Type B pancreatic cell (in vitro differentiated cells): Measurements from ENCODE around the gene KRTAP20-3. TPM values are rescaled to one million over a fixed set of nuclear protein-coding genes. Genes with fewer than 3 reads are reported as not detected.

Experiments used
- DNase-seq: peaks from one replicate; pipeline ENCODE4 v3.0.0; 2021; ENCODE audit warnings: mixed read lengths; ENCODE audit not compliant: unreplicated experiment; ENCODE audit errors: extremely low spot score
- H3K27ac Mint-ChIP-seq: 2 replicates; pipeline ENCODE4 v1.8.0; 2021; ENCODE audit warnings: mild to moderate bottlenecking, mixed read lengths
- H3K27me3 Mint-ChIP-seq: 2 replicates; pipeline ENCODE4 v1.8.0; 2021; ENCODE audit warnings: mixed read lengths
- H3K36me3 Mint-ChIP-seq: 2 replicates; pipeline ENCODE4 v1.8.0; 2021; ENCODE audit warnings: mixed read lengths
- H3K4me1 Mint-ChIP-seq: one replicate; pipeline ENCODE4 v1.8.0; 2021; ENCODE audit warnings: mixed read lengths; ENCODE audit not compliant: unreplicated experiment
- H3K4me3 Mint-ChIP-seq: 2 replicates; pipeline ENCODE4 v1.8.0; 2021; ENCODE audit warnings: mild to moderate bottlenecking, mixed read lengths
- H3K9me3 Mint-ChIP-seq: 2 replicates; pipeline ENCODE4 v1.8.0; 2021; ENCODE audit warnings: mixed read lengths
- long read RNA-seq: library from polyadenylated mRNA; unstranded; transcript quantifications from one replicate; pipeline ENCODE4 v2.0.0, GENCODE V29; 2020
- total RNA-seq: library from RNA; stranded (reverse); gene quantifications from 2 replicates; pipeline ENCODE4 v1.2.1, GENCODE V29; 2021; ENCODE audit warnings: low replicate concordance
- TF ChIP-seq, protein P1 (sequence below): fragments of 200-600 bp; sonication (generic); conservative IDR thresholded peaks from 2 replicates; pipeline ENCODE4 v1.5.0; 2021; ENCODE audit warnings: antibody characterized with exemption, mild to moderate bottlenecking

Gene KRTAP20-3
- not detected in 2 replicates for total RNA-seq
- long read RNA-seq = 0 reads

DNA sequence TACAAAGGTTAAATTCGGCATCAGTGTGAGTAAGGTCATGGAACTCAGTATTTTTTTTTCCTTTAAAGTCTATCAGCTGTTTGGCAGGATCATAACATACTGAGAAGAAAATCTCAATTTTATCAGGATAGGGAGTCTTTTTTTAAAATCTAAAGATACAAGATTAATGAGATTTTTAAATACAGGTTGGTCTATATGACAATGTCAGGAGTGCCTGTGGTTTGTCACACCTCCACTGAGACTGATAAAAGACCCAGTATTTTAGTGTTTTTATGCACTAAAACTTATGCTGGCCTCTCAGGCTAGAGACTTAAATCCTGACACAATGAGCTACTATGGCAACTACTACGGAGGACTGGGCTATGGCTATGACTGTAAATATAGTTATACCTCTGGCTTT, at the start of gene KRTAP20-3:
KRTAP20-3 (plus strand) TSS at position 301 of the 400 bp plus-strand sequence.
- Mint-ChIP-seq H3K36me3 (no peaks in the 10 kb centered on the region), H3K4me1 (no peaks in the 10 kb centered on the region), H3K9me3 (no peaks in the 10 kb centered on the region), H3K27me3 (no peaks in the 10 kb centered on the region), H3K4me3 (no peak within 1 kb of the TSS), H3K27ac (no peak within 1 kb of the TSS)
- TF ChIP-seq, protein P1, sequence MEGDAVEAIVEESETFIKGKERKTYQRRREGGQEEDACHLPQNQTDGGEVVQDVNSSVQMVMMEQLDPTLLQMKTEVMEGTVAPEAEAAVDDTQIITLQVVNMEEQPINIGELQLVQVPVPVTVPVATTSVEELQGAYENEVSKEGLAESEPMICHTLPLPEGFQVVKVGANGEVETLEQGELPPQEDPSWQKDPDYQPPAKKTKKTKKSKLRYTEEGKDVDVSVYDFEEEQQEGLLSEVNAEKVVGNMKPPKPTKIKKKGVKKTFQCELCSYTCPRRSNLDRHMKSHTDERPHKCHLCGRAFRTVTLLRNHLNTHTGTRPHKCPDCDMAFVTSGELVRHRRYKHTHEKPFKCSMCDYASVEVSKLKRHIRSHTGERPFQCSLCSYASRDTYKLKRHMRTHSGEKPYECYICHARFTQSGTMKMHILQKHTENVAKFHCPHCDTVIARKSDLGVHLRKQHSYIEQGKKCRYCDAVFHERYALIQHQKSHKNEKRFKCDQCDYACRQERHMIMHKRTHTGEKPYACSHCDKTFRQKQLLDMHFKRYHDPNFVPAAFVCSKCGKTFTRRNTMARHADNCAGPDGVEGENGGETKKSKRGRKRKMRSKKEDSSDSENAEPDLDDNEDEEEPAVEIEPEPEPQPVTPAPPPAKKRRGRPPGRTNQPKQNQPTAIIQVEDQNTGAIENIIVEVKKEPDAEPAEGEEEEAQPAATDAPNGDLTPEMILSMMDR = no peak
- no peak for DNase-seq

DNA sequence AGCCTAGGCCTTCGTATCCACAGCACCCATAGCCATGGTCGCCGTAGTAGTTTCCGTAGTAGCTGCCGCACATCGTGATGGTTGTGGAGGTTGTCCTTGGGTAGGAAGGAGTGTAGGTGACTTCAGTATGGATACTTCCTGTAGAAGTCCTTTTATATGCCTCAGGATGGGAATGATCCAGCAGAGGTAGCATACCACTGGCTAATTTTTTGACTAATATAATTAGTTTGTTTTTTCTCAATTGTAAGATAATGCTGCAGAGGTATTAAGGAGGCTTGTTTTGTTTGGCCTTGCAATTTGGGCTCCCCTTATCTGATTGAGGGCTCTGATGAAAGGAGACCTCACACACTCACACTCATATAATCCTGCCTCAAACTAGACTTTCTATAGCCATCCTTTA, 43.9 kb upstream of the KRTAP20-3 start, which contains the start of gene KRTAP6-2:
KRTAP6-2 (minus strand) TSS at position 101 of the 400 bp plus-strand sequence; CDS start at position 73, 28 bp downstream.
- Mint-ChIP-seq H3K4me3 (no peak within 1 kb of the TSS), H3K36me3 (no peaks in the 10 kb centered on the region), H3K27me3 (no peaks in the 10 kb centered on the region), H3K27ac (no peak within 1 kb of the TSS), H3K4me1 (no peaks in the 10 kb centered on the region), H3K9me3 (peaks cover 5% of the 10 kb centered on the region)
- TF ChIP-seq, protein P1 = no peak
- DNase-seq = no peak

DNA sequence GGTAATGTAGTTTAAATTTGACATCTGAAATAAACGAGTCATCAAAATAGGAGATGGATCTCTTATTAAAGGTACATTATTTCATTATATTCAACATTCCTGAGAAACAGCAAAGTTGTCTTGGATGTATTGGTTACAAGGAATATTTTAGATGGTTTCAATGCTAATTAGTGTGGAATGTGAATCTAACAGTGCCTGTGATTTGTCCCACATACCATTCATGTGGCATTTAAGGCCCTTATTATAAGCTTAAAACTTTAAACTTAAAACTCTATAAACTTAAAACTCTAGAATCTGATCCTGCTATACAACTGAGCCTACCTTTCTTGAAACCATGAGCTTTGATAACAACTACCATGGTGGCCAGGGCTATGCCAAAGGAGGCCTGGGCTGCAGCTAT, 41.9 kb upstream of the KRTAP20-3 start, which contains the start of gene KRTAP22-1:
KRTAP22-1 (plus strand) TSS at position 301 of the 400 bp plus-strand sequence.
- Mint-ChIP-seq H3K27ac (no peak within 1 kb of the TSS), H3K9me3 (peaks cover 5% of the 10 kb centered on the region), H3K4me1 (no peaks in the 10 kb centered on the region), H3K4me3 (no peak within 1 kb of the TSS), H3K27me3 (no peaks in the 10 kb centered on the region), H3K36me3 (no peaks in the 10 kb centered on the region)
- DNase-seq = no peak
- TF ChIP-seq, protein P1 = no peak

DNA sequence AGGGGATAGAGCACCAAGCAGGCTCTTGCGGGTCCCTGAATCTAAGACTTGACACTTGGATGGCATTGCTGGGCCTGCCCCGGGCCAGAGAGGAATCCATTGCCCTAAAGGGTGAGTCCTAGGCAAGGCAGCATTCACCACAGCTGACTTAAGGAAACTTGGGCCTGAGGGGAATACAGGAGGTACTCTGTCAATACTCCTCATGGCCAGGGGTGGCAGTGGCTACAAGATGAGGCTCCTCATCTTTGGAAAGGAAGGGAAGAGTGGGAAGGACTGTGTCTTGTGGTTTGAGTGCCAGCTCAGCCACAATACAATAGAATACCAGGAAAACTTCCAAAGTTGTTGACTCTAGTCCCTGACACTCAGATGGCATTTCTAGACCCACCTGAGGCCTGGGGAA, 36.7 kb upstream of the KRTAP20-3 start:
- TF ChIP-seq, protein P1 = no peak
- H3K27ac Mint-ChIP-seq = no peak overlapping the region
- H3K27me3 Mint-ChIP-seq = no peaks in the 10 kb centered on the region
- H3K4me3 Mint-ChIP-seq = no peak overlapping the region
- H3K4me1 Mint-ChIP-seq = no peaks in the 10 kb centered on the region
- H3K36me3 Mint-ChIP-seq = no peaks in the 10 kb centered on the region
- H3K9me3 Mint-ChIP-seq = peaks cover 5% of the 10 kb centered on the region
- DNase-seq = no peak

DNA sequence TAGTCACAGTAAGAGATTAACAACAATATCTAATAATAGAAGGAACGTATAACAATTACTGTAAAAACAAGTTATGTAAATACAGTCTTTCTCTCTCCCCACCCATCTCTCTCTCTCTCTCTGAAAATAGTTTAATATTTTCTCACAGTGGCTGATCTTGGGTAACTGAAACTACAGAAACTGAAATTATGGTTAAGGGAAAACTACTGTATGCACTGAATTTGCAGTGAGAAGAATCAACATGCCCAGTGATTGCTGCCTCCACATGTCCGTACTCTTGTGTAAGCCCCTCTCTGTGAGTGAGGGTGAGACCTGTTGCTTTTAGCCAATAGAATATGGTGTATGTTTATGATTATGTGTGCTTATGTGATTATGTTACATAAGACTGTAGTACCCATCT, 30.5 kb upstream of the KRTAP20-3 start:
- H3K27ac Mint-ChIP-seq = no peak overlapping the region
- TF ChIP-seq, protein P1 = no peak
- no peaks in the 10 kb centered on the region for H3K36me3 Mint-ChIP-seq
- H3K4me1 Mint-ChIP-seq = no peaks in the 10 kb centered on the region
- H3K27me3 Mint-ChIP-seq = no peaks in the 10 kb centered on the region
- H3K4me3 Mint-ChIP-seq = no peak overlapping the region
- no peak for DNase-seq
- H3K9me3 Mint-ChIP-seq = no peaks in the 10 kb centered on the region

DNA sequence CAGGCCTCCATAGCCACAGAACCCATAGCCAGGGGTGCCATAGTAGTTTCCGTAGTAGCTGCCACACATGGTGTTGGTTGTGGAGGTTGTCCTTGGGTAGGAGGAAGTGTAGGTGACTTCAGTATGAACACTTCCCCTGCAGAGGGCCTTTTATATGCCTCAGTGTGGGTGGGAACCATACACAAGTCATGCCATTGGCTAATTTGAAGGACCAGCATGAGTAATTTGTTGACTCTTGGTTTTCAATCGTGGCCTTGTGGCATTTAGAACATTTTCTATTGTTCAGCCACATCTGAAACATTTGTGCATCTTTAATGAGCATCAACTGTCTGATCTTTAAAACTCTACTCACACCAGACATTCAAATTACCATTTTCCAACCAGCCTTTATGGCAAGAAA, 28.8 kb upstream of the KRTAP20-3 start, which contains the start of gene KRTAP6-1:
KRTAP6-1 (minus strand) TSS at position 95 of the 400 bp plus-strand sequence; CDS start at position 69, 26 bp downstream.
- no peak for DNase-seq
- TF ChIP-seq, protein P1 = no peak
- H3K36me3 Mint-ChIP-seq = no peaks in the 10 kb centered on the region
- H3K27me3 Mint-ChIP-seq = no peaks in the 10 kb centered on the region
- no peaks in the 10 kb centered on the region for H3K9me3 Mint-ChIP-seq
- H3K27ac Mint-ChIP-seq = no peak within 1 kb of the TSS
- no peaks in the 10 kb centered on the region for H3K4me1 Mint-ChIP-seq
- H3K4me3 Mint-ChIP-seq = no peak within 1 kb of the TSS
